Vagina (tissue), 2 donors: ENCODE measurements around the gene SCGB2B2. TPM values are rescaled to one million over a fixed set of nuclear protein-coding genes. Genes with fewer than 3 reads are reported as not detected.
"Not testable (repeated sequence)": the region's sequence is repeated elsewhere in the genome, so short reads cannot be mapped to it uniquely, and the experiment has no call there.

Experiments used
- DNase-seq, 2 donors: peaks; one replicate each; pipeline ENCODE4 v3.0.0-alpha.2; 2017; ENCODE audit errors: extremely low spot score in 2 of 2
- H3K27ac ChIP-seq: fragments of 200-600 bp; sonication (generic); one replicate; pipeline ENCODE4 v1.5.1; 2019
- H3K27me3 ChIP-seq: fragments of 200-600 bp; sonication (generic); one replicate; pipeline ENCODE4 v1.5.1; 2019
- H3K36me3 ChIP-seq, 2 donors: fragments of 200-600 bp; sonication (generic); one replicate each; pipeline ENCODE4 v1.5.1; 2017 to 2019
- H3K4me1 ChIP-seq: fragments of 200-600 bp; sonication (generic); one replicate; pipeline ENCODE4 v1.5.1; 2019
- H3K4me3 ChIP-seq, 2 donors: fragments of 200-600 bp; sonication (generic); 1 replicate in 1 of 2; 2 replicates in 1 of 2; pipeline ENCODE4 v1.5.1; 2016 to 2019
- H3K9me3 ChIP-seq: fragments of 200-600 bp; sonication (generic); one replicate; pipeline ENCODE4 v1.5.1; 2019
- CTCF ChIP-seq, 3 experiments: fragments of 450-650 bp in 2 of 3; fragments of 200-600 bp in 1 of 3; sonication (generic) in 1 of 3; IDR thresholded peaks; one replicate each; pipeline ENCODE4 v1.5.1; 2017 to 2019; ENCODE audit warnings: antibody characterized with exemption in 3 of 3, mild to moderate bottlenecking in 2 of 3, moderate library complexity in 2 of 3
- POLR2A ChIP-seq, 2 donors: fragments of 450-650 bp; IDR thresholded peaks; one replicate each; pipeline ENCODE4 v1.6.1; 2017; ENCODE audit warnings: antibody characterized with exemption in 2 of 2, mild to moderate bottlenecking in 2 of 2, moderate library complexity in 2 of 2
- POLR2AphosphoS5 ChIP-seq, 2 donors: sonication (generic); formaldehyde crosslinking; IDR thresholded peaks; one replicate each; pipeline ENCODE4 v1.9.0; 2017; ENCODE audit warnings: antibody characterized with exemption in 2 of 2, mild to moderate bottlenecking in 2 of 2, low read depth in 1 of 2; ENCODE audit not compliant: insufficient read depth in 1 of 2
- intact Hi-C: fragments of 100-400 bp; cut with DNase I; formaldehyde crosslinking; loops from one replicate; pipeline ENCODE4 v1.15.1; 2023
- total RNA-seq: library from RNA; depleted of rRNA; stranded (reverse); fragments of >200 nt; gene quantifications from one replicate; pipeline ENCODE4 v1.2.3, GENCODE V29; 2016

Gene SCGB2B2
- total RNA-seq, 1 donor from 2014 or later = 0.49 TPM

GRCh38 chr19:34688592-34688991, 11.6 kb upstream of the SCGB2B2 start:
- intact Hi-C loops = no loop called here
- Histone ChIP-seq H3K27ac (no peak overlapping the region), H3K36me3 (peaks cover 0 to 13% of the 10 kb centered on the region in 2 donors), H3K4me3 (no peak overlapping the region), H3K9me3 (peaks cover 22% of the 10 kb centered on the region), H3K27me3 (no peaks in the 10 kb centered on the region), H3K4me1 (no peaks in the 10 kb centered on the region)
- TF ChIP-seq CTCF (IDR thresholded peaks at IDR 0.05) = no peak
- no peak for TF ChIP-seq POLR2AphosphoS5 (IDR thresholded peaks at IDR 0.05; ENCODE audit: insufficient read depth in 1 of 2, low read depth in 1 of 2)
- no peak for TF ChIP-seq POLR2A (IDR thresholded peaks at IDR 0.05)
- DNase-seq = no peak

GRCh38 chr19:34687348-34687747, 10.4 kb upstream of the SCGB2B2 start:
- intact Hi-C loops = no loop called here
- H3K27ac ChIP-seq = no peak overlapping the region
- no peak overlapping the region for H3K4me3 ChIP-seq
- H3K9me3 ChIP-seq = peaks cover 24% of the 10 kb centered on the region
- no peaks in the 10 kb centered on the region for H3K4me1 ChIP-seq
- H3K36me3 ChIP-seq = peaks cover 6 to 25% of the 10 kb centered on the region in 2 donors
- no peak for DNase-seq
- no peaks in the 10 kb centered on the region for H3K27me3 ChIP-seq
- no peak for TF ChIP-seq POLR2AphosphoS5 (IDR thresholded peaks at IDR 0.05; ENCODE audit: insufficient read depth in 1 of 2, low read depth in 1 of 2)
- no peak for TF ChIP-seq POLR2A (IDR thresholded peaks at IDR 0.05)
- TF ChIP-seq CTCF (IDR thresholded peaks at IDR 0.05) = no peak

GRCh38 chr19:34686455-34686854, 9.5 kb upstream of the SCGB2B2 start:
- H3K36me3 ChIP-seq = peaks cover 7 to 34% of the 10 kb centered on the region in 2 donors
- intact Hi-C loops = no loop called here
- H3K9me3 ChIP-seq = peaks cover 24% of the 10 kb centered on the region
- no peak overlapping the region for H3K27ac ChIP-seq
- no peak overlapping the region for H3K4me3 ChIP-seq
- H3K4me1 ChIP-seq = no peaks in the 10 kb centered on the region
- no peak for DNase-seq
- no peak for TF ChIP-seq CTCF (IDR thresholded peaks at IDR 0.05)
- no peak for TF ChIP-seq POLR2A (IDR thresholded peaks at IDR 0.05)
- no peak for TF ChIP-seq POLR2AphosphoS5 (IDR thresholded peaks at IDR 0.05; ENCODE audit: insufficient read depth in 1 of 2, low read depth in 1 of 2)
- no peaks in the 10 kb centered on the region for H3K27me3 ChIP-seq

- H3K9me3 ChIP-seq = peaks cover 24% of the 10 kb centered on the region
- DNase-seq, H3K27ac ChIP-seq, intact Hi-C loops, H3K27me3 ChIP-seq, H3K4me3 ChIP-seq, H3K4me1 ChIP-seq: not testable (repeated sequence)
- H3K36me3 ChIP-seq = peaks cover 14 to 46% of the 10 kb centered on the region in 2 donors
These were observed 8.3 kb upstream of the SCGB2B2 start for GRCh38 chr19:34685266-34685665.

GRCh38 chr19:34681478-34681877, 4.5 kb upstream of the SCGB2B2 start:
- Histone ChIP-seq H3K4me1 (peaks cover 24% of the 10 kb centered on the region), H3K27ac (no peak overlapping the region), H3K4me3 (no peak overlapping the region), H3K27me3 (no peaks in the 10 kb centered on the region), H3K36me3 (peaks cover 14 to 63% of the 10 kb centered on the region in 2 donors), H3K9me3 (peaks cover 24% of the 10 kb centered on the region)
- TF ChIP-seq POLR2AphosphoS5 (IDR thresholded peaks at IDR 0.05; ENCODE audit: insufficient read depth in 1 of 2, low read depth in 1 of 2) (no peak), CTCF (IDR thresholded peaks at IDR 0.05) (no peak), POLR2A (IDR thresholded peaks at IDR 0.05) (no peak)
- no peak for DNase-seq
- intact Hi-C loops = no loop called here
